ENCODE measurements around the gene GLUL. TPM values are rescaled to one million over a fixed set of nuclear protein-coding genes. Genes with fewer than 3 reads are reported as not detected.

The GLUL gene
- total RNA-seq, 1 experiment from 2014 or later: 165 TPM

- RAD21 ChIA-PET (ENCODE audit: low non-redundant PET in 1 of 2, low total read pairs in 2 of 2, uncharacterized antibody in 2 of 2, unreplicated experiment in 2 of 2): no interaction called here
Observed at GRCh38 chr1:182374101-182374834, 17.3 kb downstream of the GLUL start.

More at GRCh38 chr1:182374101-182374834, 17.3 kb downstream of the GLUL start:
- ATAC-seq: no peak
- Histone ChIP-seq H3K27ac (ENCODE audit: low read depth, low read length) (no peak overlapping the region), H3K9ac (ENCODE audit: low read length) (no peak overlapping the region), H2AFZ (ENCODE audit: low read depth, low read length, poor library complexity, severe bottlenecking) (no peak overlapping the region), H3K27me3 (ENCODE audit: insufficient read depth, low read length) (no peaks in the 10 kb centered on the region), H3K4me3 (replicated peaks in 1 of 2; ENCODE audit: low read depth in 1 of 2, low read length in 2 of 2) (no peak overlapping the region), H3K9me3 (ENCODE audit: control insufficient read depth in 1 of 2, insufficient read depth in 1 of 2, low read depth in 1 of 2, low read length in 2 of 2) (no peaks in the 10 kb centered on the region), H3K4me2 (ENCODE audit: low read length) (no peak overlapping the region), H4K20me1 (ENCODE audit: insufficient read depth) (no peaks in the 10 kb centered on the region), H3K79me2 (ENCODE audit: insufficient read depth, low read length) (no peaks in the 10 kb centered on the region), H3K9me2 (ENCODE audit: insufficient read depth) (no peaks in the 10 kb centered on the region), H3K4me1 (ENCODE audit: control insufficient read depth in 1 of 2, insufficient read depth in 2 of 2, low read length in 2 of 2) (no peaks in the 10 kb centered on the region; a peak in 1 of 4 replicates), H3K36me3 (ENCODE audit: control insufficient read depth in 1 of 2, insufficient read depth in 2 of 2, low read length in 2 of 2) (no peaks in the 10 kb centered on the region)
- no TSS peak for BruUV-seq (replicated peaks)
- intact Hi-C loops (cut with micrococcal nuclease): no loop called here
- ChIA-PET CTCF (no interaction called here), POLR2A (no interaction called here)
- no peak for DNase-seq (ENCODE audit: low read depth, low spot score)
- TF ChIP-seq YY1 (IDR thresholded peaks at IDR 0.05; ENCODE audit: extremely low read depth, insufficient replicate concordance, low read depth, low read length) (no peak), RAD21 (IDR thresholded peaks at IDR 0.05; ENCODE audit: low read depth) (no peak), EGR1 (IDR thresholded peaks at IDR 0.05; ENCODE audit: low read depth) (no peak), ZBTB33 (IDR thresholded peaks at IDR 0.05; ENCODE audit: extremely low read depth, insufficient replicate concordance, low read length) (no peak), ZNF274 (IDR thresholded peaks at IDR 0.05; ENCODE audit: low read depth, low read length) (no peak), SIN3A (IDR thresholded peaks at IDR 0.05; ENCODE audit: low read depth) (no peak), JUND (IDR thresholded peaks at IDR 0.05) (no peak), ZFX (IDR thresholded peaks at IDR 0.05) (no peak)
